Smooth muscle cell (in vitro differentiated cells): ENCODE data around the gene TECPR1. TPM values are rescaled to one million over a fixed set of nuclear protein-coding genes. Genes with fewer than 3 reads are reported as not detected.
"Not testable (repeated sequence)": the region's sequence is repeated elsewhere in the genome, so short reads cannot be mapped to it uniquely, and the experiment has no call there.

ENCODE experiments used
- DNase-seq: peaks from one replicate; lab custom pipeline; 2025; ENCODE audit not compliant: unreplicated experiment; lab: John Stamatoyannopoulos, UW
- H2AFZ ChIP-seq: fragments of 200-600 bp; sonication (generic); 2 replicates; pipeline ENCODE4 v1.6.0; 2016; ENCODE audit warnings: antibody characterized with exemption, low read depth, mild to moderate bottlenecking
- H3F3A ChIP-seq: fragments of 200-600 bp; sonication (generic); 2 replicates; pipeline ENCODE4 v1.6.0; 2017; ENCODE audit warnings: antibody characterized with exemption, low read depth
- H3K27ac ChIP-seq: fragments of 200-600 bp; sonication (generic); 2 replicates; pipeline ENCODE4 v1.5.1; 2016; ENCODE audit warnings: low read depth, mild to moderate bottlenecking
- H3K27me3 ChIP-seq: fragments of 200-600 bp; sonication (generic); 2 replicates; pipeline ENCODE4 v1.6.1; 2016; ENCODE audit warnings: low read depth, mild to moderate bottlenecking
- H3K36me3 ChIP-seq: fragments of 200-600 bp; sonication (generic); 2 replicates; pipeline ENCODE4 v1.5.1; 2016; ENCODE audit warnings: low read depth
- H3K4me1 ChIP-seq: fragments of 200-600 bp; sonication (generic); 2 replicates; pipeline ENCODE4 v1.5.1; 2016; ENCODE audit warnings: low read depth
- H3K4me2 ChIP-seq: fragments of 200-600 bp; sonication (generic); 2 replicates; pipeline ENCODE4 v1.6.0; 2016; ENCODE audit warnings: mild to moderate bottlenecking
- H3K4me3 ChIP-seq: fragments of 200-600 bp; sonication (generic); 2 replicates; pipeline ENCODE4 v1.5.1; 2016; ENCODE audit warnings: mild to moderate bottlenecking
- H3K79me2 ChIP-seq: fragments of 200-600 bp; sonication (generic); 2 replicates; pipeline ENCODE4 v1.6.0; 2016; ENCODE audit warnings: low read depth, mild to moderate bottlenecking
- H3K9ac ChIP-seq: fragments of 200-600 bp; sonication (generic); 2 replicates; pipeline ENCODE4 v1.6.0; 2016; ENCODE audit warnings: low read depth
- H3K9me3 ChIP-seq: fragments of 200-600 bp; sonication (generic); replicated peaks from 2 replicates; pipeline ENCODE4 v1.5.1; 2016; ENCODE audit warnings: low read depth
- H4K20me1 ChIP-seq: fragments of 200-600 bp; sonication (generic); 2 replicates; pipeline ENCODE4 v1.6.0; 2016; ENCODE audit warnings: low read depth
- WGBS: methylation state at CpG from one replicate; pipeline ENCODE4 v1.1.7; 2016; ENCODE audit warnings: low lambda C conversion rate; 5-methylcytosine and 5-hydroxymethylcytosine counted together
- polyA plus RNA-seq: library from polyadenylated mRNA; unstranded; fragments of >200 nt; fragmentation: Nextera tagmentation; extraction: Ambion mirVana; gene quantifications from 2 replicates; pipeline ENCODE4 v1.2.1, GENCODE V29; 2016
- total RNA-seq: library from RNA; depleted of rRNA; stranded (reverse); fragments of >200 nt; gene quantifications from 2 replicates; pipeline ENCODE4 v1.2.3, GENCODE V29; 2014
- TF ChIP-seq, protein P1 (sequence below): fragments of 200-600 bp; sonication (generic); IDR thresholded peaks from 2 replicates; pipeline ENCODE4 v1.5.1; 2017; ENCODE audit warnings: borderline replicate concordance, mild to moderate bottlenecking, antibody characterized with exemption; ENCODE audit not compliant: insufficient read depth, poor library complexity, severe bottlenecking

Gene TECPR1
- total and polyA plus RNA-seq, 2 experiments from 2014 or later, result 8.9 to 33.1 TPM

DNA sequence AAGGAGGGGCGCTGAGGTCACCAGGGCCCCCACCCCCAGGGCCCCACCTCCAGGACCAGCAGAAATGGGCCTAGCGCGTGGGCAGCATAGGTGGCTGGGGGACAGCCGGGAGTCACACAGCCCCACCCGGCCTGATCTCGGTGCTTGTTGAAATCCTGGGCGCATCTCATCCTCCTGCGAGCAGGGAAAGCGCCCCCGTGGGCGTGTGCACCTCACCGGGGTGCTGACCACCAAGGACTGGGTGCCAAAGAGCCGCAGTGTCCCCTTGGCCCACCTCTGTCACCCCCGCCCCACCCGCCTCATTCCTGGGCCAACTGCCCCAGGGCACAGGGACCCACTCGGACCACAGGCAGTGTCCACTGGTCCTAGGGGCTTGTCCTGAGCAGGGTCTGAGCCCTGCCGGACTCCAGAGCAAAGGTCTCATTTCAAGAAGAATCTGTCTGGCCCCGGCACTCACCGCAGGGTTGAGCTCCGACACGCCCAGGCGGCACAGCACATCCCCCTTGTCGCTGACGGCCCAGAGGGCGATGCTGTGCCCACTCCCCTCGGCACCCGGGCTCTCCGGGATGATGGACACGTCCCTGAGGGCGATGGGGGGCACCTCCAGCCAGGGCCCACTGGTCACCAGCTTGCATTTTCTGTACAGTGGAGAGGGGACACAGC lies 29.4 kb downstream of the TECPR1 start:
- Histone ChIP-seq H3K27ac (no peak overlapping the region), H3F3A (no peaks in the 10 kb centered on the region), H4K20me1 (no peaks in the 10 kb centered on the region), H3K4me3 (no peak overlapping the region), H2AFZ (no peak overlapping the region), H3K36me3 (no peaks in the 10 kb centered on the region), H3K27me3 (no peaks in the 10 kb centered on the region), H3K79me2 (no peaks in the 10 kb centered on the region), H3K4me1 (peaks cover 12% of the 10 kb centered on the region), H3K4me2 (no peak overlapping the region), H3K9ac (no peak overlapping the region), H3K9me3 (no peaks in the 10 kb centered on the region)
- DNase-seq, result no peak
- TF ChIP-seq, protein P1, sequence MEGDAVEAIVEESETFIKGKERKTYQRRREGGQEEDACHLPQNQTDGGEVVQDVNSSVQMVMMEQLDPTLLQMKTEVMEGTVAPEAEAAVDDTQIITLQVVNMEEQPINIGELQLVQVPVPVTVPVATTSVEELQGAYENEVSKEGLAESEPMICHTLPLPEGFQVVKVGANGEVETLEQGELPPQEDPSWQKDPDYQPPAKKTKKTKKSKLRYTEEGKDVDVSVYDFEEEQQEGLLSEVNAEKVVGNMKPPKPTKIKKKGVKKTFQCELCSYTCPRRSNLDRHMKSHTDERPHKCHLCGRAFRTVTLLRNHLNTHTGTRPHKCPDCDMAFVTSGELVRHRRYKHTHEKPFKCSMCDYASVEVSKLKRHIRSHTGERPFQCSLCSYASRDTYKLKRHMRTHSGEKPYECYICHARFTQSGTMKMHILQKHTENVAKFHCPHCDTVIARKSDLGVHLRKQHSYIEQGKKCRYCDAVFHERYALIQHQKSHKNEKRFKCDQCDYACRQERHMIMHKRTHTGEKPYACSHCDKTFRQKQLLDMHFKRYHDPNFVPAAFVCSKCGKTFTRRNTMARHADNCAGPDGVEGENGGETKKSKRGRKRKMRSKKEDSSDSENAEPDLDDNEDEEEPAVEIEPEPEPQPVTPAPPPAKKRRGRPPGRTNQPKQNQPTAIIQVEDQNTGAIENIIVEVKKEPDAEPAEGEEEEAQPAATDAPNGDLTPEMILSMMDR, result no peak
- 97% methylated on average over 27 of the region's 30 CpGs for WGBS

DNA sequence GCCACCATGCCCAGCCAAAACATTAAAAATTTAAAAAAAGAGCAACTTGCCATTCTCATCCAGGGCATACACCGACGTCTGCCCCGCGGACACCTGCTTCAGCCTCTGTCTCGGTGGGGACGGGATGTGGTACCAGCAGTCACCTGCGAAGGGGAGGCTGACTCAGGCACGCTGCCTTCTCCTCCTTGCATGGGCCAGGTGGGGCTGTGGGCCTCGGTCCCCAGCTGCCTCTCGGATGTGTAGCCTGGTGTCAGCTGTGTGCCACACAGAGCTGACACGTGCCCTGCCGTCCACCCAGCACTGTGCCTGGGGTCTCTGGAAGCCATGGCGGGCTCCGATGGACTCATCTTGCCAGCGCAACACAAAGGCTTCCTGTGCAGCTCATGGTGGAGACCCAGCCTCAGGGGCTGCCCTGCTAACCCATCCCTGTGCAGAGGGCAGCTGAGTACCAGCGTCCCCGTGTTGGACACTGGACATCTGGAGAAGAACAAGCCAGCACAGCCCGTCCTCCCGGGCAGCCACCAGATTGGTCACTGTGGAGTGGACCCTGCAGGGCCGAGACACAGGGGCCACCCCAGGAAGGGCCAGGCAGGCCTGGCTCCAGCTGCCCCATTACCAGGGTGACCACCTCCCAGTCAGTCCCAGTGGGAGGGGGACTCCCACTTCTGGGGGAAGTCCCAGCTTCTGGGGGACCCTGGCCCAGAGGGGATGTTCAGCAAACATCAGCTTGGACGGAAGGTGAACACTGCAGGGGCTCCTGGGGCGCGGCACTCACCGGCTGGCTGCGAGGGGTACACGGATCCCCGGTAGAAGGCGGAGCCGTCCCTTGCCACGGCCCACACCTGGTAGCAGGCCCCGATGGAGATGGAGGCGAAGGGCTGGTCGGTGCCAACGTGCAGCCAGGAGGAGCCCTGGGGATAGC lies 30.2 kb downstream of the TECPR1 start:
- no peak overlapping the region for H3K27ac ChIP-seq
- no peak overlapping the region for H3K9ac ChIP-seq
- H4K20me1 ChIP-seq, result no peaks in the 10 kb centered on the region
- 96% methylated on average over 34 of the region's 34 CpGs for WGBS
- H3K27me3 ChIP-seq, result no peaks in the 10 kb centered on the region
- no peak overlapping the region for H3K4me3 ChIP-seq
- TF ChIP-seq, protein P1, result no peak
- no peak overlapping the region for H2AFZ ChIP-seq
- no peaks in the 10 kb centered on the region for H3K36me3 ChIP-seq
- no peaks in the 10 kb centered on the region for H3K79me2 ChIP-seq
- H3F3A ChIP-seq, result no peaks in the 10 kb centered on the region
- peaks cover 12% of the 10 kb centered on the region for H3K4me1 ChIP-seq
- DNase-seq, result no peak
- H3K9me3 ChIP-seq, result no peaks in the 10 kb centered on the region
- no peak overlapping the region for H3K4me2 ChIP-seq

DNA sequence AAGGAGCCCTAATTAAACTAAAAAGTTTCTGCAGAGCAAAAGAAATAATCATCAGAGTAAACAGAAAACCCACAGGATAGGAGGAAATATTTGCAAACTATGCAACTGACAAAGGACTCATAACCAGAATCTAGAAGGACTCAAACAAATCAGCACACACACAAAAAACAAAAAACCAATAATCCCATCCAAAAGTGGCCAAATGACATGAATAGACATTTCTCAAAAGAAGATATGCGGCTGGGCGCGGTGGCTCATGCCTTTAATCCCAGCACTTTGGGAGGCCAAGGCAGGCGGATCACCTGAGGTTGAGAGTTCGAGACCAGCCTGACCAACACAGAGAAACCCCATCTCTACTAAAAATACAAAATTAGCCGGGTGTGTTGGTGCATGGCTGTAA lies 32.6 kb downstream of the TECPR1 start:
- H3F3A ChIP-seq, H3K9me3 ChIP-seq, H3K36me3 ChIP-seq, H3K4me3 ChIP-seq, H4K20me1 ChIP-seq, H3K4me2 ChIP-seq, H3K9ac ChIP-seq, H2AFZ ChIP-seq, H3K79me2 ChIP-seq, DNase-seq, H3K27ac ChIP-seq, H3K27me3 ChIP-seq: not testable (repeated sequence)
- H3K4me1 ChIP-seq, result peaks cover 12% of the 10 kb centered on the region
- WGBS, result 96% methylated on average over 6 of the region's 6 CpGs
